ENCODE results near the gene IQCF6. TPM values are rescaled to one million over a fixed set of nuclear protein-coding genes. Genes with fewer than 3 reads are reported as not detected.

Gene IQCF6
- total and polyA plus RNA-seq, 2 donors (not counting 1 experiment from before 2014, with no cell fraction given), result not detected

DNA sequence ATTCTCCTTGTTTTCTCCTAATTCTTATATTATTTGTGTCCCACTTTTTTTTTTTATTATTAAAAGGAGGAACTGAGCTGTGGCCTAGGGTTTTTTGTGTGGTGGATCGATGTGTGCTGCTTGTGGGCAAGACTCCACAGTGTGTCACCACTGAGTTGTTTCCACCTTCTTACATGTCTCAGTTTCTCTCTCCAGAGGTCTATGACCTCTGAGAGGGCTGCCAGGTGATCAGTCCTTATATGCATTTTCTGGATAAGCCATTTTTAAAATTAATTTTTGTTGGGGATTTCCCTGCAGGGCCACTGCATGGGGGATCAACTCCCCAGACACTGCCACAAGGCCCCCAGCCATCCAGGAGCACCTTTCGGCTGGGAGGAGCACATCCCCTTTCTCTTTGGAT is 27.8 kb downstream of the IQCF6 start:
- no peak overlapping the region for H3K9ac ChIP-seq (ENCODE audit: insufficient read depth, low read length)

DNA sequence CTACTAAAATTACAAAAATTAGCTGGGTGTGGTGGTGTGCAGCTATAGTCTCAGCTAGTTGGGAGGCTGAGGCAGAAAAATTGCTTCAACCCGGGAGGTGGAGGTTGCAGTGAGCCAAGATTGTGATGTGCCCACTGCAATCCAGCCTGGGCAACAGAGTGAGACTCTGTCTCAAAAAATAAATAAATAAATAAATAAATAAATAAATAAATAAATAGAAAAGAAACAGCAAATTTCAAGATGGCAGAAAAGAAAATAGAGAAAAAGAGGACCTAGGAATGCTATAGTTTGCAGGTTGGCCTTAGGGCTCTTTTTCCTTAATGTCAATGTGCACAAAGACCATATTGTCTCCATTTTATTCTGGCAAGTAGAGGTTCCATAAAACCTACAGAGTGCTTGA is 28.2 kb downstream of the IQCF6 start:
- no peaks in the 10 kb centered on the region for H3K36me3 ChIP-seq (ENCODE audit: control insufficient read depth, insufficient read depth, low read length)

More for the DNA sequence above, 27.8 kb downstream of the IQCF6 start:
- Histone ChIP-seq H3K36me3 (ENCODE audit: control insufficient read depth, insufficient read depth, low read length) (no peaks in the 10 kb centered on the region), H4K20me1 (ENCODE audit: control insufficient read depth, extremely low read depth, insufficient read depth, low read length) (no peaks in the 10 kb centered on the region), H2AFZ (ENCODE audit: low read length) (no peak overlapping the region), H3K9me3 (ENCODE audit: control insufficient read depth, insufficient read depth, low read depth, low read length) (no peaks in the 10 kb centered on the region), H3K79me2 (ENCODE audit: control insufficient read depth, insufficient read depth, low read length) (no peaks in the 10 kb centered on the region), H3K27ac (ENCODE audit: insufficient read depth, low read length) (no peak overlapping the region), H3K4me1 (ENCODE audit: control insufficient read depth, extremely low read depth, insufficient read depth, low read length) (no peaks in the 10 kb centered on the region), H3K4me3 (replicated peaks in 1 of 4; ENCODE audit: control extremely low read depth in 1 of 4, insufficient read depth in 1 of 4, low read depth in 3 of 4, low read length in 4 of 4) (no peak overlapping the region), H3K27me3 (ENCODE audit: control insufficient read depth, insufficient read depth, low read length) (no peaks in the 10 kb centered on the region), H3K4me2 (ENCODE audit: extremely low read depth, insufficient read depth, low read length) (no peak overlapping the region)
- no peak for DNase-seq (ENCODE audit: low read depth in 2 of 2)
- no peak for TF ChIP-seq EZH2 (IDR thresholded peaks at IDR 0.05; ENCODE audit: low read length, missing control alignments)
- TF ChIP-seq, protein P1, sequence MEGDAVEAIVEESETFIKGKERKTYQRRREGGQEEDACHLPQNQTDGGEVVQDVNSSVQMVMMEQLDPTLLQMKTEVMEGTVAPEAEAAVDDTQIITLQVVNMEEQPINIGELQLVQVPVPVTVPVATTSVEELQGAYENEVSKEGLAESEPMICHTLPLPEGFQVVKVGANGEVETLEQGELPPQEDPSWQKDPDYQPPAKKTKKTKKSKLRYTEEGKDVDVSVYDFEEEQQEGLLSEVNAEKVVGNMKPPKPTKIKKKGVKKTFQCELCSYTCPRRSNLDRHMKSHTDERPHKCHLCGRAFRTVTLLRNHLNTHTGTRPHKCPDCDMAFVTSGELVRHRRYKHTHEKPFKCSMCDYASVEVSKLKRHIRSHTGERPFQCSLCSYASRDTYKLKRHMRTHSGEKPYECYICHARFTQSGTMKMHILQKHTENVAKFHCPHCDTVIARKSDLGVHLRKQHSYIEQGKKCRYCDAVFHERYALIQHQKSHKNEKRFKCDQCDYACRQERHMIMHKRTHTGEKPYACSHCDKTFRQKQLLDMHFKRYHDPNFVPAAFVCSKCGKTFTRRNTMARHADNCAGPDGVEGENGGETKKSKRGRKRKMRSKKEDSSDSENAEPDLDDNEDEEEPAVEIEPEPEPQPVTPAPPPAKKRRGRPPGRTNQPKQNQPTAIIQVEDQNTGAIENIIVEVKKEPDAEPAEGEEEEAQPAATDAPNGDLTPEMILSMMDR (conservative IDR thresholded peaks at IDR 0.05 in 1 of 2, IDR thresholded peaks at IDR 0.05 in 1 of 2; ENCODE audit: low read depth in 1 of 2, low read length in 2 of 2), result no peak

DNA sequence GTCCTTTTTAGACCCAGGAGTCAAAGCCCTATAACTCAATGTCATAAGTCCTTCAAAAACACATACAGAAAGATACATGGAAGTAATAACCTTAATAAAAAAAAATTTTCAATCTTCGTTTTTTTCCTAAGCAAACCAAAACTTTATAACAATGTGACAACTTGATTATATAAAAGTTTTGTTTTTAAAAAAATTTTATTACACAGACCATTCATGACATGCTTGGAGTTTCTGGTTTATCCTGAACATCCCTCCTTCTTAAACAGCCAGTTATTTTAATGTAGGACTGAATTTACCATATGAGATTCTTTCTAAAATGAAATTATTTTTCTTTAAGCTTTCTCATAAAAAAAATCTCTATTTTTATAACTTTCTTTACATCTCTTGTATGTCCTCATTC is 30.7 kb downstream of the IQCF6 start:
- Histone ChIP-seq H3K79me2 (ENCODE audit: control insufficient read depth, insufficient read depth, low read length) (no peaks in the 10 kb centered on the region), H3K27me3 (ENCODE audit: control insufficient read depth, insufficient read depth, low read length) (no peaks in the 10 kb centered on the region), H3K9ac (ENCODE audit: insufficient read depth, low read length) (no peak overlapping the region), H3K27ac (ENCODE audit: insufficient read depth, low read length) (no peak overlapping the region), H3K4me3 (replicated peaks in 1 of 4; ENCODE audit: control extremely low read depth in 1 of 4, insufficient read depth in 1 of 4, low read depth in 3 of 4, low read length in 4 of 4) (no peak overlapping the region), H3K4me1 (ENCODE audit: control insufficient read depth, extremely low read depth, insufficient read depth, low read length) (no peaks in the 10 kb centered on the region), H3K9me3 (ENCODE audit: control insufficient read depth, insufficient read depth, low read depth, low read length) (no peaks in the 10 kb centered on the region), H3K4me2 (ENCODE audit: extremely low read depth, insufficient read depth, low read length) (no peak overlapping the region), H2AFZ (ENCODE audit: low read length) (no peak overlapping the region), H4K20me1 (ENCODE audit: control insufficient read depth, extremely low read depth, insufficient read depth, low read length) (no peaks in the 10 kb centered on the region), H3K36me3 (ENCODE audit: control insufficient read depth, insufficient read depth, low read length) (no peaks in the 10 kb centered on the region)
- TF ChIP-seq, protein P1 (conservative IDR thresholded peaks at IDR 0.05 in 1 of 2, IDR thresholded peaks at IDR 0.05 in 1 of 2; ENCODE audit: low read depth in 1 of 2, low read length in 2 of 2), result no peak
- no peak for TF ChIP-seq EZH2 (IDR thresholded peaks at IDR 0.05; ENCODE audit: low read length, missing control alignments)
- no peak for DNase-seq (ENCODE audit: low read depth in 2 of 2)

More for the DNA sequence above, 28.2 kb downstream of the IQCF6 start:
- H3K4me3 ChIP-seq (replicated peaks in 1 of 4; ENCODE audit: control extremely low read depth in 1 of 4, insufficient read depth in 1 of 4, low read depth in 3 of 4, low read length in 4 of 4), result no peak overlapping the region
- no peak overlapping the region for H3K27ac ChIP-seq (ENCODE audit: insufficient read depth, low read length)
- H3K4me2 ChIP-seq (ENCODE audit: extremely low read depth, insufficient read depth, low read length), result no peak overlapping the region
- H3K79me2 ChIP-seq (ENCODE audit: control insufficient read depth, insufficient read depth, low read length), result no peaks in the 10 kb centered on the region
- no peaks in the 10 kb centered on the region for H3K27me3 ChIP-seq (ENCODE audit: control insufficient read depth, insufficient read depth, low read length)
- H3K4me1 ChIP-seq (ENCODE audit: control insufficient read depth, extremely low read depth, insufficient read depth, low read length), result no peaks in the 10 kb centered on the region
- no peak overlapping the region for H3K9ac ChIP-seq (ENCODE audit: insufficient read depth, low read length)
- TF ChIP-seq, protein P1 (conservative IDR thresholded peaks at IDR 0.05 in 1 of 2, IDR thresholded peaks at IDR 0.05 in 1 of 2; ENCODE audit: low read depth in 1 of 2, low read length in 2 of 2), result no peak
- TF ChIP-seq EZH2 (IDR thresholded peaks at IDR 0.05; ENCODE audit: low read length, missing control alignments), result no peak
- H2AFZ ChIP-seq (ENCODE audit: low read length), result no peak overlapping the region
- H3K9me3 ChIP-seq (ENCODE audit: control insufficient read depth, insufficient read depth, low read depth, low read length), result no peaks in the 10 kb centered on the region
- H4K20me1 ChIP-seq (ENCODE audit: control insufficient read depth, extremely low read depth, insufficient read depth, low read length), result no peaks in the 10 kb centered on the region
- DNase-seq (ENCODE audit: low read depth in 2 of 2), result no peak

All from fibroblast of lung (primary cell).